ENCODE data around the gene ABHD5.

The ABHD5 gene

DNA sequence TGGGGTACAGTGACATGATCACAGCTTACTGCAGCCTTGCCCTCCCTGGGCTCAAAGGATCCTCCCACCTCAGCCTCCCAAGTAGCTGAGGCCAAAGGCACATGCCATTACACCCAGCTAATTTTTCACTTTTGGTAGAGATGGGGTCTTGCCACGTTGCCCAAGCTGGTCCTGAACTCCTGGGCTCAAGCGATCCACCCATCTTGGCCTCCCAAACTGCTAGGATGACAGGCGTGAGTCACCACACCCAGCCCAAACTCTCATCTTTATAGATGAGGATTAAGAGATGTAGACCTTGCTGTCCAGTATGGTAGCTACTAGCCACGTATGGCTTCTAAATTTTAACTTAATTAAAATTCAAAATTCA, 4.4 kb upstream of the ABHD5 start:
- no peak for DNase-seq

DNA sequence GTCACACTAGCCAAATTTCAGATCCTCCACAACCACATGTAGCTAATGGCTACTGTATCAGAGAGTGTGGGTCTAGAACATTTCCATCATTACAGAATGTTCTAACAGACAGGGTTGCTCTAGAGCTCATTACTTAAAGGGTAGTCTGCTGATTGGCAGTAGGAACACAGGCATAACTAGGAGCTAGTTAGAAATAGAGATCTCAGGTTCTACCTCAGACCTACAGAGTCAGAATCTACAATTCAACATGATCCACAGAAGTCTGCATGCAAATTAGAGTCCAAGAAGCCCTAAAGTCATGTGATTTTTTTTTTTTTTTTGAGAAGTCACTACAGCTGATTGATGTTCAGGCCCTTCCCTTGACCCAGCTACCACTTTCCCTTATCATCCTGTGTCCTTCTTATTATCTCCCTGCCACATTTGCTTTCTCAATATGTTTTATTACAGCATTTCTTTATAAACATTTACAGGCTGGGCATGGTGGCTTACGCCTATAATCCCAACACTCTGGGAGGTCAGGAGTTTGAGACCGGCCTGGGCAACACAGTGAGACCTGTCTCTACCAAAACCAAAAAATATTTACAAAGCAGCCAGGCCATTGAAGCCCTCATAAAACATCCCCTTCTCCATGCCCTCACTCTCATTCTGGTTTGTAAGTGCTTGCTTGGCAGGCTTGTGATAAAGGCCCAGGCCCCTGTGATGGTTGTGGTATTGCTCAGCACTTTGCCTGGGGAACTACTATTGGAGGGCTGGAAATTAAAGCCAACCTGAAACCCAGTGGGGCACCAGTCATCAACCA, 3.8 kb upstream of the ABHD5 start:
- DNase-seq, result no peak

DNA sequence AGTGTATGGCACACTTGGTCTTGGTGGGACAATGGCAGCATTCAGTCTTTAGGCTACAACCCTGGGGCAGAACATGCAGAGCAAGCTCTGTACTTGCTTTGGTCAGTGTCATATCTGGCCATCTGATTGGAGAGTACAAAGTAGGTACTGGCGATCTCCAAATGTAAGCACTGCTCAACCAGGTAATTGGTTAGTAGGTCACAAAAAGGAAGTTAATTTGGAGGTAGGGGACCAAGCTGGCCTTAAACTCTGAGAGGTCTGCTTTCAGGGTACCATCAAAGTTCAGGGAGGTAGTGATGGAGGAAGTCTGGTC, 3.3 kb upstream of the ABHD5 start:
- no peak for DNase-seq

DNA sequence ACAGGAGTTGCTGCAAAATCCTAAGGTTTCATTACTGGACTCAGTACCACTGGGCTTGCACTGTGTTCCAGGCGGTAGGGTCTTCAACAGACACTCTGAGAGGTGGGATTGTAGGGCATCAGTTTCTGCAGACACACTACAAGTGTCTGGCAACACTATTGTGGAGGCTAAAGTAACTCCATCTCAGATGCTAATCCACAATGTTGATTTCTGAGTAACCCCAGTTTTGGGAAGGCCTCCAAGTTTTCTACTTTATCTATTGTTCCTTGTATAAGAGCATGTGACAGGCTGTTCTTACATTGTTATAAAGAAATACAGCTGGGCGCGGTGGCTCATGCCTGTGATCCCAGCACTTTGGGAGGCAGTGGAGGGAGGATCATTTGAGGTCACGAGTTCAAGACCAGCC, 2.5 kb upstream of the ABHD5 start:
- DNase-seq, result no peak

DNA sequence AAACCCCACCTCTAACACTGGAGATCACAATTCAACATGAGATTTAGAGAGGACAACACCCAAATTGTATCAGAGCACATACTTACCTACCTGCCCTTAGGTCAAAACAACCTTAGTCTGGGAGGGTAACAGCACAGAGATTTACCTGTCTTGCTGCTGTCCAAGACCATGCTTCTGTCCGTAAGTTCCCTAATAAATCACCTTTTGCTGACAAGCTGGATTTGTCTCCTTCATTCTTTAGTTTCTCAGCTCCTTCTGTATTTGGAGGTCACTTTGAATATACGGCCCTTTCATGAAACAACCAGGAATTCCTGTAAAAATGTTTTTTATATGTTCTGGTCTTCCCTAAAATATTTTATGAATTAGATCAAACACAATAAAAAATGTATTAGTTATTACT, 1.6 kb upstream of the ABHD5 start:
- no peak for DNase-seq

DNA sequence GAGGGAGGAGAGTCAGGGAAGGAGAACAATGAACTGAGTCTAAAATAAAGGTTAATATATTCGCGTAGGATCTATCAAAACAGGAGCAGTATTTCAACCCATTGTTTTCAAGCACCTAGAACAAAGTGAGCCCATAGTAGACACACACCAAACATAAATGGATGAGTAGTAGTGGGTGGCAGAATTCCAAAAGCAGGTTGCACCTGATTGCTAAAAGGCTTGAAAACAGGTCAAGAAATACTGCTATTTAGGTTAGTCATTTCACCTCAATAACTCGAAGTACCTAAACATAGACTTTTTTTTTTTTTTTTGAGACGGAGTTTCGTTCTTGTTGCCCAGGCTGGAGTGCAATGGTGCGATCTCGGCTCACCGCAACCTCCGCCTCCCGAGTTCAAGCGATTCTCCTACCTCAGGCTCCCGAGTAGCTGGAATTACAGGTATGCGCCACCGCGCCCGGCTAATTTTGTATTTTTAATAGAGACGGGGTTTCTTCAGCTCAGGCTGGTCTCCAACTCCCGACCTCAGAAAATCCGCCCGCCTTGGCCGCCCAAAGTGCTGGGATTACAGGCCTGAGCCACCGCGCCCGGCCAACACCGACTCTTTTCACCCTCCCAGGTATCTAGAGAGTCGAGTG, 855 bp upstream of the ABHD5 start:
- no peak for DNase-seq

DNA sequence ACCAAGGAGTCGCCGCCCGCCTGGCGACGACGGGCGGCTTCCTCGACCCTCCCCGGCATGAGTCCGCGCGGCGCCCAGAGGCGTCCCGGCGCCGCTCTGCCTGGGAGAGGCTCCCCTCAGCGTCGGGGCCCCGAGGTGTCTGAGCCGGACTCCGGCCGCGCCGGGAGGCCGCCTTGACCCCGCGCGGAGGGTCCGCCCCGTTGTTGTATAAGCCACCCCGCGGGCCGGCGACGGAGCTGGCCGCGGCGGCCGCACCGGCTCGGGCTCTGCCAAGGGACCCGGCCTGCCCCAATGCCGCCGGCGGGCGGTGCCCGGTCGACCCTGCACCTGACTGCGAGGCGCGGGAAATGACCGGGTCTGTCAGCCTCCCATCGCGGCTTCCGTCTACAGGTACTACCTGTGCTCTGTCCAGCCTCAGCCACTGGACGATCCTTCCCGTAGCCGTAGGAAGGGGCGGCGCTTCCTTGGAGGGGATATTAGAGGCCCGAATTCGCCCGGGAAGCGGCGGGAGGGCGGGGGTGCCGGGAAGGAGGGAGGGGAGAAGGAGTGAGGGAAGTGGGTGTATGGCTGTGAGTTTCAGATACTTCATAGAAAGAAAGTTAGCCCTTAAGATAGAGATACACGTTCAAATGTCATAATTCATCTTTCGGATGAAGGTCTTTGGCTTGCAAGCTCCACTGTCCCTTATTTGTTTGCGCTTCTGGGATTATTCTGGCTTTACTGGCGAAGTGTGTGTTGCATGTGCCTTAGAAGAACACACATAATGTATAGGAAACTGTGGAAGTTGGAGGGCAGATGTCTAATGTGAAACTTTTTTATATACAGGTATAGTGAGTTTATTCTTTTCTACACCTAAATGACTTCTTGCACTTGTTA, 620 bp downstream of the ABHD5 start:
- peak in 1 of 2 experiments; percentile 64 for DNase-seq

DNA sequence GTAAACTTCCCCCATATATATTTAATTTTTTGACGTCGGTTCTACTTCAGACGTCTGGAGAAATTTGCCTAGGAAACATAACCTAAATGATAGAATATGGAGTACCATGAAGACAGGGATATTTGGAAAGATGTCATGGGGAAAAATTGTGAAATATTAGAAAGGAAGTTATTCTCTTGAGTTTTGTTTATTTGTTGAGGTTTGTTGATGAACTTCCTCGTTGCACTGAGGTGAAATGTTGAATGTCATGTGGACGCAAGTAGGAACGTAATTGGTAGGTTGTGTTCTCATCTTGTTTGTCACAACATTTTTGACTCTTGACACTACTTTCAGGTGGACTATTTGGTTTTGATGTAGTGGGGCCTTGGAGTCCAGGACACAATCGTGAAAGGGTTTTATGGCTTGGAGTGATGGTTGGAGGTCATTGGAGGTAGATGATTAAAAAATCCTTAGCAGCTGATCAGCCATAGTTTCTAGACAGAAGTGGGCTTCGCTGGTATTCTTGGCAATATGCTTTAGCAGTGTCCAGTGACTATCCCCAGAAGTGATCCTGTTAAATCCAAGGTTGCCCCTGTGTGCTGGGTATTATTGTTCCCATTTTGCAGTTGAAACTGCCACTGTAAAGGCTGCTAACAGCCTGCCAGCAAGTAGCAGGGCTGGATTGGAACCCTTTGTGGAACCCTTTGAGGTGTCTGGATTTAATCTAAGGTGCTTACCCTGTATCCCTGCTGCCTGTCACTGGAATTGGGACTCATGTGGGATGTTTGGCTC, 1.5 kb downstream of the ABHD5 start:
- DNase-seq, result no peak

DNA sequence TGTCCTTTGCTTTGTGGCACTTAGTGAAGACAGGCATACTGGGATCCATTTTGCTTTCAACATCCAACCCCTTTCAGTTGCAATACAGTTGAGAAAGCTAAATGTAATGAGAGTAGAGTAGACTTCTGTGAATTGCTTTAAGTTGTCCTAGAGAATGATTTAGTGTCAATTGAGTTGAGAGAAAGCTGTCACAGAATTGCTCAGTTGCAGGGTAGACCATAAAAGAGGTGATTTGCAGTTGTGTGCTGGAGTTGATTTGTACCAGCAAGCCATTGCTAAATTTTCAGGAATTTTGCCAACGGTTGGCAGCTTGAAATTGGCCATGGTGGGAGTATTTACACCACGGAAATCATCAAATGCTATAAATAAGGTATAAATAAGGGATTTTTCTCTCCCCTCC, 2.2 kb downstream of the ABHD5 start:
- DNase-seq, result no peak

DNA sequence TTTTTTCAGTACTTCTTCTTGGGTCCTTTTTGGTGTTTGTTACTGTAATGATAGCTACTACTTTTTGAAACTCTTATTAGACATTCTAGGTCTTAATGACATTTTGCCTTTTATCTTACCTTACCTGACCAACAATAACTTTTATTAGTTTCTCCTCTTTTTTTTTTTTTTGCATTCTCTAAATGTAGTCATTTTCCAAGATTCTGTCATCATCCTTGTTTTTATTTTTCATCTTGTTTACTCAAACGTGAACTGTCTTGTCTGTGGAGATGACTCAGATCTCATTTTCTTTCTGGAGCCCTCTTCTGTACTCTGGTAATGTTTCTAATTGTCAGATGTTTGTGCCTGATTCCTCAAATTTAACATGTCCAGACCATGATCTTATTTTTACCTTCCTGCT, 2.9 kb downstream of the ABHD5 start:
- no peak for DNase-seq

DNA sequence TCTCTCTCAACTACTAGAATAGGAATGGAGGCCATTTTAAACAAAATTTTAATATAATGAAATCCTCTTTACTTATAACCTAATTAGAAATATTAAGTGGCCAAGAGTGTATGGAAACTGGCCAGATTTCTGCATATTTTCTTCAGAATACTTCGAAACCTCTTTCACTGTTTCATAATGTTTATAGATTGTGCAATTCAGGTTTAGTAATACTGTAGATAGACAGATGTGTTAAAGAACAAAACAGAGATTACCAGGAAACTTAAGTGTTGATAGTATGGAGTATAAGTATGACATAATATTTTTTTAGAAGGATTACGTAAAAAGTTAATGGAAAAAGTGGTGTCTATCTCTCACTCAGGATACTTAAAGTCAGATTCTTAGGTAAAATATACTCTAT, 4.7 kb downstream of the ABHD5 start:
- DNase-seq, result no peak

DNA sequence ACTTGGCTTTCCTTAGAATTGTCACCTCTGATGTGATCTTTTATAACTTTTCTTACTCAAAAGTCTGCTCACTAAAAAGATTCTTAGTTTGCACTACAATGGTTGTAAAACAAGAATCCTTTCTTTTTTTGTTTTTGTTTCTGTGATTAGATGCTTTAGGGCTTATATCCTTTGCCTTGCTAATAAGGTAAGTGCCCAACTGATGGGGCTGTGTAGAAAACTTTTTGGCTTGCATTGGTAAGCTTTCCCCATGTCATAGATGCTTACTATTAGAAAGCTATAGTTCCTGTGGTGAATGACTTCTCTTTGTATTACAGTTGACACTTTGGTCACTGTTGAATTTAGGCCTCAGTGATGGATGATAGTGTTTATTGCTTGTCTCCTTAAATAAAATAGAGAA, 5.1 kb downstream of the ABHD5 start:
- no peak for DNase-seq

DNA sequence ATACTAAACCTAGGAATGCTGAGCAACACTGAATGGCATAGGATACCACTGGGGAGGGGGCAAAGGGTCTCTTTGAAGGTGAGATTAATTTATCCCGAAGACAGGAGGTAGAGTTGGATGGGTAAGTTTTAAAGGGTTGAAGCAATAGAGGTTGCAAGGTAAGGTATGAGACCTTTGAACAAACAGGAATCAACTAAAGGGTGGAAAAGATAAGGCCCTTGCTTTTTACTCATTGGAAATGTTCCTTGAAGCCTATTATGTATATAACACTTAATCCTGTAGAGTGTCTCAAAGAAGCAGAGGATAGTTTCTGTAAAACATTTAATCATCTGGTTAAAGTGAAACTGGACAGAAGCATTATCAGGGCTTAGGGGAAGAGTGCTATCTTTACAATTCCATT, 5.7 kb downstream of the ABHD5 start:
- DNase-seq, result no peak

DNA sequence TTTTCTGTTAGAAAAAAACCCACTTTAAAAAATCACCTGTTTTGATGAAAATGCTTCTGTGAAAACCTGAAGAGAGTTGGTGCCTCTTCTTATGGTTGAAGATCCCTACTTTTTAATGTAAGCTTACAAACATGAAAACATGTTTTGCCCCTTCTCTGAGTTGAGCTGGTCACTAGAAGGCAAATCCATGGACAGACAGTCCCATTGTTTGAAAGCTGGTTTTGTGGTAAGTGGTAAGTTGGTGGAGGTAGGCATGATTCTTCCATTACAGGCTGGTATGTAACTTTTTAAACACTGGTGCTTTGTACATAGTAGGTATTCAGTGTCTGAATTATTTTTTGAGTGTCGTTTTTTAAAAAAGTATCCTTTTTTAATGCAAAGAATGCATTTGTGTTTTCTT, 6.1 kb downstream of the ABHD5 start:
- no peak for DNase-seq

DNA sequence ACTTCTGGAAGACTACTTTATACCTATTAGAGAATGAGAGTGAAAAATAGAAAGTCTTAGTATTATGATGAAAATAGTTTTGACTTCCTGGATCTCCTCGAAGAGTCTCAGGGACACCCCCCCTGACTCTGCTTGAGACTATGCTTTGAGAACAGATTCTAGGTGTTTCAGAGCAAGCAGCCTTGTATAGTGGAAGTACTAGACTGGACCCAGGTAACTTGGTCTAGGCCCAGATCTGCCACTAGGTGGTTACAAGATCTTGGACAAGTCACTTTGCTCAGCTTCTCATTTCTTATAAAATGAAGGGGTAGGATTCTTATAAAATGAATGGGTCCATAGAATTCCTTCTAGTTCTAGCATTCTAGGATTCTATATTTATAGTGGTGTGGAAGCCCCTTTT, 9.1 kb downstream of the ABHD5 start:
- DNase-seq, result peak in 1 of 2 experiments; percentile 10

DNA sequence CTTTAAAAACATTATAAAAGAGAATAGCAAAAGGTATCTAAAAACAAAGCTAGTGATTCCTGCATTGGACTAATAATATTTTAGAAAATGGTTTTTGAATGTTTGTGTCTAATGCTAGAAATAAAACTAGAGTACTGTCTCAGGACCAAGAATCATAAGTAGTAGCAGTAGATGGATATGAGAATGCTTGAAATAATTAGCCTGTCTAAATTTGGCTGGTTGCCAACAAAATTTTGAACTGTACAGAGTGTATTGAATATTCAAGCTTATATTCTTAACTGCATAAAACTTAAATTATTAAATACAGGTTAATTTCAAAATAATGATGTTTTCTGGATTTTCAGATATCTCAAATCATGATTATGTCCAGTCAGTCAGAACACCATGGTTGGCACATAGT, 14.0 kb downstream of the ABHD5 start:
- no peak for DNase-seq

DNA sequence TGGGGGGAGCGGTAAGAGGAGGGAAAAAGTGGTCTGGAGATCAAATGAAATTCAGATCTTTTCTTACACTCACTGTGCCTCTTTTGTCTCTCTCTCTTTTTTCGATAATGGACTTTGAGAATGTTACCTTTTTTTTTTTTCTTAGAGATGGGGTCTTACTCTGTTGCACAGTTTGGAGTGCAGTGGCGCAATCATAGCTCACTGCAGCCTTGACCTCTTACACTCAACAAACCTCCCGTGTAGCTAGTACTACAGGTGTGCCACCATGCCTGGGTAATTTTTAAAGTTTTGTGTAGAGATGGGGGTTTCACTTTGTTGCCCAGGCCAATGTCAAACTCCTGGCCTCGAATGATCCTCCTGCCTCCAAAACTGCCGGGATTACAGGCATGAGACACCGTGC, 15.6 kb downstream of the ABHD5 start:
- DNase-seq, result no peak

DNA sequence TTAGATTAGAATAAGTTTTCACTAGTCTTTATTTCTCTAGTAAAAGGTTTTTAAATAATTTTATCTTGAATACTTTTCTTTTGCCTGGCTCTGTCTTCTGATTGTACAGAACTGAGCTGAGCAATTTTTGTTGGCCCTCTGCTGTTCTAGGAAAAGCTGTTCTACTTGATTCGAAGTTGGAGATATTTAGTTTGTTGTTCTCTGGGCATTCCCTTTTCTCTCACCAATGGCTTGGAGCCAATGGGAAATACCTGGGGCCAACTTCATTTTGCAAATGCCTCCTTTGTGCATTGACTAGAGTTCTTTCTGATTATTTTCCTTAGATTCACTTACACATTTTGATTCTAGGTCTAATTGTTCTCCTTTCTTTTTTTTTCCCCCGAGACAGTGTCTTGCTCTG, 16.5 kb downstream of the ABHD5 start:
- no peak for DNase-seq

DNA sequence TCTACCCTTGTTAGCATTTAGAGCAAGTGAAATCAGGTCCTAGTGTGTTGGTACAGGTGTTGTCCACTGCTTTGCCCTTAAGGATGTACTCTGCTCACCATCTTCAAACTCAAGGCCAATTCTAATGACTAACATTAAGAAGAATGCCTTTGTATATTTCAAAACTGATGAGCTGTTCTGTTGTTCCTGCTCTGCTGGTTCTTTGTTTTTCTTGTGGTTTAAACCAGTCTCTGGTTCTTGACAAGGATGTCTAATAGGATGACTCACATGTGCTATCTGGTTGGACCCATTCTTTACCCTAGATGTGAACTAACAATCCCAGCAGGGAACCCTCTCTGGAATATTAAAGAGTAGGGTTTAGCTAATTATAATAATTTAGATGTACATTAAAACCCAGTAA, 17.3 kb downstream of the ABHD5 start:
- no peak for DNase-seq

DNA sequence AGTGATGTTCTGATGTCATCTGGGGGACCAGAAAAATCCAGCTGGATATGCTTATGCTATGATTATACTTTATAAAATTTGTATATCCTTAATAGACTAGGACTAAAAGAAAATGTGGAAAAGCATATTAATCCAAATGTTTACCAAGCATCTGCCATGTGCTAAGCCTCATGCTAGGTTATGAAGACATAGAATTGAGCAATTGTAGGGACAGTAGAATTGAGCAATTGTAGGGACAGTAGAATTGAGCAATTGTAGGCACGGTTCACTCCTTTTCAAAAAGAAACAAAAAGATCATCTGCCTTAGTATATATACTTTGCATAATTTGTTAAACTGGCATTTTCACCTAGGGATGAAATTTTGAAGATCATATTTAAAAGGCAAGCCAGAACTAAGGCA, 18.3 kb downstream of the ABHD5 start:
- DNase-seq, result no peak

DNA sequence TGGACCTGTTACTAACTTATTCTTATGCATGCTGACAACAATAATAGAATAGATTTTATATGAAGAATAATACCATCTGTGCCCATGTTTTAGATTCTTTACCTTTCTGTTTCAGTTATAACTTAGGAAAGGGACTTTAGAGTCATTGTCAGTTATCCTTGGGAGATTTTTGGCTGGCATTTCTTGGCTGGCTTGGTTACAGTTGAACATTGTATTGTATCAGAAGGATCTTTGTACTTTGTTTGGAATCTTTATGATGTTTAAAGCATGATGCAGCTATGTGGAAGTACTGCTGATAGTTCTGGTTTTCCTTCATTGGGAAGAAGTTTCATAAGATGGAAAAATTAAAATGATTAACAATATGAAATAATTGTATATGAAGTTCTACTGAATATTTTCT, 19.9 kb downstream of the ABHD5 start:
- no peak for DNase-seq

DNA sequence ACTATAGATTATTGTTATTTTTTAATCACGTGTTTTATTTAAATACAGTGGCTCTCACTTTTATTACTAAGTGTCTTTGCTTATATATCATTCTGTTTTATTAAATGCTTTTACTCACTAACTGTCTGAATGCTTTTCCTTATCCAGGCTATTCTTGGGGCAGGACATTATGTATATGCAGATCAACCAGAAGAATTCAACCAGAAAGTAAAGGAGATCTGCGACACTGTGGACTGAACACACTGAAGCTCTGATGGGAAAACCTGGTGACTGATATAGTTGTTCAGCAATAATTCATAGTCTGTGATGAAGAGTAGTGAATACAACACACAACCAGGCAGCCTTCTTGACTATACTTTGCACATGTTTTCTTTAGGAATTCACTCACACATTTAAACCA, 27.6 kb downstream of the ABHD5 start:
- no peak for DNase-seq

DNA sequence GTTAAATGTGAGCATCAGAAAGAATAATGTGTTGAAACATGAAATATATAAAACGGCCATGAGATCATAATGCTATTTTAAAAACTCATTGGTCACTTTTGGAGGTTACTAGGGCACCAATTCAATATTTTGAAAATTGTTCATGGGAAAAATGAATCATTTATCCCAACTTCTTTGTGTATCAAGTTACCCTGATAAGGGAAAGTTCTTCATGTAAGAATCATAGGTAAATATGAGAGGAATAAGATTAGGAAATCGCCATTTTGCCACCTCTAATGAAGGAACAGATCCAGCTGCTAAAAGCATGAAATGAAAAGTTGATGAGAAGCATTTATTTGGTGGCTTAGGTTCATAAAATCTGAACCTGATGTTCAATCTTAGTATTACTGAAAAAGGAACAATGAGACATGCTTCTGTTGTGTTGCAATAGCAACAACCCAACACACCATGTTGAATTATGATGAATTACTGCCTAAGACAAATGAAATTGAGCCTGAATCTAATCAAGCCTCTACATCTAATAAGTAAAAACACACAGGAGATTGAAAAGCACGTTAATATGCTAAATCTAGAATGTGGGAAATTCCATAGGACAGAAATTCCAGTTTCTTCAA, 32.5 kb downstream of the ABHD5 start:
- DNase-seq, result no peak

Data from NCI-H524 (cell line).